HUES64 (cell line): ENCODE measurements around the gene MRNIP.
A peak's percentile ranks its signal among the peaks of the same experiment; 100 is the strongest.

ENCODE experiments used
- H3K27ac ChIP-seq: 2 replicates; pipeline ENCODE4 v1.7.0; 2013; ENCODE audit warnings: low read depth, low read length, inconsistent platforms
- H3K27me3 ChIP-seq: 2 replicates; pipeline ENCODE4 v1.6.1; 2013; ENCODE audit warnings: mild to moderate bottlenecking, low read length; ENCODE audit not compliant: insufficient read depth
- H3K36me3 ChIP-seq: 2 replicates; pipeline ENCODE4 v1.6.1; 2013; ENCODE audit warnings: mild to moderate bottlenecking, low read length; ENCODE audit not compliant: insufficient read depth
- H3K4me1 ChIP-seq: 2 replicates; pipeline ENCODE4 v1.6.1; 2013; ENCODE audit warnings: mild to moderate bottlenecking, low read length, moderate library complexity; ENCODE audit not compliant: insufficient read depth
- H3K4me3 ChIP-seq: 2 replicates; pipeline ENCODE4 v1.5.1; 2013; ENCODE audit warnings: mild to moderate bottlenecking, low read length, moderate library complexity
- H3K9ac ChIP-seq: 2 replicates; pipeline ENCODE4 v1.6.1; 2013; ENCODE audit warnings: mild to moderate bottlenecking, low read depth, low read length
- H3K9me3 ChIP-seq: 2 replicates; pipeline ENCODE4 v1.6.1; 2013; ENCODE audit warnings: low read depth, low read length; ENCODE audit not compliant: insufficient read depth
- WGBS: fragments of 150-250, 120-280 bp; methylation state at CpG from one replicate; pipeline ENCODE4 v1.1.7; 2013; ENCODE audit warnings: missing lambda C conversion rate; 5-methylcytosine and 5-hydroxymethylcytosine counted together

Gene MRNIP

DNA sequence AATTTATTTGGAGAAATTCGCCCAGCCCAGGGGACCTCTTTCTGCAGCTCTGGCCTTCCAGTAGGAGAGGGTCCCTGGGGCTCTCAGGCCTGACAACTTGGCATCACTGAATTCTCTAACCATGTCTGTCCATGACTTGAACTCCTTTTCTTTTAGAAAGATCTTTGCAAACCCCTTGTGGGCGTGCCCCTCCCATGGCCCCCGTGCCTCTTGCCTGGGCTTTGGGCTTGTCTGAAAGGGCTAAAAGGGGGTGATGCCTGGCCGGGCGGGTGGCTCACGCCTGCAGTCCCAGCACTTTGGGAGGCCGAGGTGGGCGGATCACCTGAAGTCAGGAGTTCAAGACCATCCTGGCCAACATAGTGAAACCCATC is 41.2 kb downstream of the MRNIP start:
- H3K36me3 ChIP-seq: peaks cover 6% of the 10 kb centered on the region; the same call in 1 of the 2 replicates
- H3K4me3 ChIP-seq: peak overlapping the region; percentile 51
- 70% methylated on average over 8 of the region's 8 CpGs for WGBS
- no peak overlapping the region for H3K27ac ChIP-seq
- H3K27me3 ChIP-seq: 0 out of 2 replicates have a peak, but pooled peaks cover 12% of the 10 kb centered on the region
- peaks cover 25% of the 10 kb centered on the region for H3K4me1 ChIP-seq
- peak overlapping the region; percentile 57 for H3K9ac ChIP-seq
- no peaks in the 10 kb centered on the region for H3K9me3 ChIP-seq

DNA sequence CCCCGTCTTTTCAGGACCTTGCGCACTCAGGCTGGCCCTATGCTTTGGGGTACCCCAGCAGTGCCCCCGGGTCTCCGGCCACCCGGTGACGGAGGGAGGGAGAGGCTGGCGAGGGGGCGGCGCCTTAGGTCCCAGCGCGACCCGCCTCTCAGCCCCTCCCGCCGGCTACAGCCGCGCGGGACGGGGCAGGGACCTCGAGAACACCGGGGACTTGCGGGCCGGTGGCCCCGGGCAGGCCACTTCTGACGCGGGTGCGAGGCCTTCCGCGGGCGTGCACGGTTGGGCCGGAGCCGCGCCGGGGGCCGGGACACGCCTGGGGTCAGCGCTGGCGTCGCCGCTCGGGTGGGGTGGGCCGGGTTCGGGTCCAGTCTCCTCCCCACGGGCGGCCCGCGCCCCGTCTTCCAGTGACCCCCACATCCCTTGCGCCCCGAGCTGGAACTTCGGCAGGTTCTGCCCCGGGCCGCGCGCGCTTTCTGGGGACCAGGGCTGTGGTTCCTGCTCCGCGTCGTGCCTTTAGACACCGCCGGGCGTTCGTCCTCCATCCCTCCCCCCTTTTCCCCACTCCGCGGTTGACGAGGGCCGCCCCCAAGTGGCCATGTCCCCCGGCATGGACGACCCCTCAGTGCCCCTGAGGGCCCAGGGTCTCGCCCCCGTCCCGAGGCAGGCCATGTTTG is 41.7 kb downstream of the MRNIP start:
- Histone ChIP-seq H3K27me3 (0 out of 2 replicates have a peak, but pooled peaks cover 12% of the 10 kb centered on the region), H3K4me3 (peak overlapping the region; percentile 51), H3K4me1 (peaks cover 20% of the 10 kb centered on the region), H3K27ac (no peak overlapping the region), H3K36me3 (peaks cover 12% of the 10 kb centered on the region; the same call in 1 of the 2 replicates), H3K9ac (peak overlapping the region; percentile 57), H3K9me3 (no peaks in the 10 kb centered on the region)
- 3% methylated on average over 72 of the region's 72 CpGs for WGBS

- peak overlapping the region; percentile 51 for H3K4me3 ChIP-seq
- no peak overlapping the region for H3K27ac ChIP-seq
- H3K36me3 ChIP-seq: peaks cover 15% of the 10 kb centered on the region; the same call in 1 of the 2 replicates
- H3K27me3 ChIP-seq: 0 out of 2 replicates have a peak, but pooled peaks cover 12% of the 10 kb centered on the region
- H3K9ac ChIP-seq: peak overlapping the region; percentile 57; the same call in 1 of the 2 replicates
- peaks cover 17% of the 10 kb centered on the region for H3K4me1 ChIP-seq
- H3K9me3 ChIP-seq: no peaks in the 10 kb centered on the region
- 63% methylated on average over 23 of the region's 23 CpGs for WGBS
Measured at GRCh38 chr5:179816401-179816795, 42.2 kb downstream of the MRNIP start.

- Histone ChIP-seq H3K27ac (no peak overlapping the region), H3K36me3 (peaks cover 16% of the 10 kb centered on the region; the same call in 1 of the 2 replicates)
- 94% methylated on average over 21 of the region's 21 CpGs for WGBS
Measured at GRCh38 chr5:179815491-179816249, 42.9 kb downstream of the MRNIP start.

GRCh38 chr5:179814090-179814489 is 44.5 kb downstream of the MRNIP start:
- WGBS: 77% methylated on average over 3 of the region's 3 CpGs
- H3K27me3 ChIP-seq: 0 out of 2 replicates have a peak, but pooled peaks cover 12% of the 10 kb centered on the region
- peaks cover 16% of the 10 kb centered on the region; the same call in 1 of the 2 replicates for H3K36me3 ChIP-seq
- no peak overlapping the region for H3K27ac ChIP-seq
- H3K4me1 ChIP-seq: peaks cover 5% of the 10 kb centered on the region; the same call in 1 of the 2 replicates
- no peaks in the 10 kb centered on the region for H3K9me3 ChIP-seq
- no peak overlapping the region for H3K4me3 ChIP-seq
- H3K9ac ChIP-seq: no peak overlapping the region

More at GRCh38 chr5:179815491-179816249, 42.9 kb downstream of the MRNIP start:
- 0 out of 2 replicates have a peak, but pooled peaks cover 12% of the 10 kb centered on the region for H3K27me3 ChIP-seq
- no peak overlapping the region for H3K4me3 ChIP-seq
- H3K4me1 ChIP-seq: peaks cover 17% of the 10 kb centered on the region
- no peaks in the 10 kb centered on the region for H3K9me3 ChIP-seq
- H3K9ac ChIP-seq: no peak overlapping the region

GRCh38 chr5:179812997-179813607 is 45.5 kb downstream of the MRNIP start:
- Histone ChIP-seq H3K4me1 (no peaks in the 10 kb centered on the region), H3K27me3 (0 out of 2 replicates have a peak, but pooled peaks cover 12% of the 10 kb centered on the region)
- WGBS: 90% methylated on average over 5 of the region's 5 CpGs

GRCh38 chr5:179812135-179812825 is 46.3 kb downstream of the MRNIP start:
- WGBS: 95% methylated on average over 27 of the region's 27 CpGs
- no peak overlapping the region for H3K9ac ChIP-seq
- no peaks in the 10 kb centered on the region for H3K4me1 ChIP-seq
- no peak overlapping the region for H3K4me3 ChIP-seq
- H3K9me3 ChIP-seq: no peaks in the 10 kb centered on the region
- H3K36me3 ChIP-seq: peaks cover 16% of the 10 kb centered on the region; the same call in 1 of the 2 replicates
- no peak overlapping the region for H3K27ac ChIP-seq
- 0 out of 2 replicates have a peak, but pooled peaks cover 8% of the 10 kb centered on the region for H3K27me3 ChIP-seq

More at GRCh38 chr5:179812997-179813607, 45.5 kb downstream of the MRNIP start:
- no peak overlapping the region for H3K27ac ChIP-seq
- H3K9me3 ChIP-seq: no peaks in the 10 kb centered on the region
- no peak overlapping the region for H3K9ac ChIP-seq
- no peak overlapping the region for H3K4me3 ChIP-seq
- H3K36me3 ChIP-seq: peaks cover 16% of the 10 kb centered on the region; the same call in 1 of the 2 replicates

- 0 out of 2 replicates have a peak, but pooled peaks cover under 1% of the 10 kb centered on the region for H3K36me3 ChIP-seq
- peak within 1 kb of the TSS; percentile 82 for H3K4me3 ChIP-seq
- peak within 1 kb of the TSS; percentile 73 for H3K9ac ChIP-seq
- WGBS: under 1% methylated on average over 108 of the region's 108 CpGs
- no peaks in the 10 kb centered on the region; the same call in 1 of the 2 replicates for H3K27me3 ChIP-seq
- peak within 1 kb of the TSS; percentile 60; the same call in 1 of the 2 replicates for H3K27ac ChIP-seq
- peaks cover 7% of the 10 kb centered on the region; the same call in 1 of the 2 replicates for H3K4me1 ChIP-seq
- H3K9me3 ChIP-seq: no peaks in the 10 kb centered on the region
Measured at GRCh38 chr5:179806250-179807048, 52.2 kb downstream of the MRNIP start, which contains the start of gene MGAT4B. MGAT4B (minus strand) TSS chr5:179806866; CDS start chr5:179806583, 283 bp downstream.

DNA sequence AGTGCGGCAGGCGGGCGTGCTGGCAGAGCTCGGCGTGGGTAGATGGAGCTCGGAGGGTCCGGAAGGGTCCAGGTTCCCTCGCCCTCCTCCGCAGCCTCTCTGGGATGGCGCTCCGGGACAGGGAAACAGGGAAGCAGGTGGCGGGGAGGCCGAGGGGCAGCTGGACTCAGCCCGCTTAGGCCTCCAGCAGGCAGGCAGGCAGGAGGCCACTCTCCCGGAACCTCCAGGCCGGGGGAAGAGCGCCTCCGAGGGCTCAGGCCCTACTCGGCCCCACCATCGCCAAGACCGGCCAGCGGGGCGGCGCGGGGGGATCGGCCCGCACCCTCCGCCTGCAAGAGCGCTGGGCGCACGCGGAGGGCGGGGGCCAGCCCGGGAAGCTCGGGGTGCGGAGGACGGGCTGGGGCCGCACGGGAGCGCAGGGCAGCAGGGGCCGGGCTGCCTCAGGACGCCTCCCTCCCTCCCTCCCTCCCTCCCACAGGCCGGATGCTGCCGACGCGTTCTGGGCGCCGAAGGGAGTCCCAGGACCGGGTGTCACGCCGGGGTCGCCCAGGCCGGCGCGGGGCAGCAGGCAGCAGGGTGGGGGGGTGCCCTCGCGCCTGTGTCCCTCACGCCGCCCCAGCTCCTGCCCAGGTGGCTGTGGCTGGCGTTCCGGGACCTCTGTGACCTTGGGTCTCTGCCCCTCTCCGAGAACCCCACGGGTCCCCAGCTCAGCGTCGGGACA is 52.9 kb downstream of the MRNIP start:
- Histone ChIP-seq H3K36me3 (no peaks in the 10 kb centered on the region), H3K9me3 (no peaks in the 10 kb centered on the region), H3K27me3 (no peaks in the 10 kb centered on the region; the same call in 1 of the 2 replicates), H3K4me3 (peak overlapping the region; percentile 82), H3K27ac (no peak overlapping the region), H3K4me1 (peaks cover 7% of the 10 kb centered on the region; the same call in 1 of the 2 replicates), H3K9ac (peak overlapping the region; percentile 73)
- WGBS: 7% methylated on average over 65 of the region's 65 CpGs
